Effector memory CD4-positive, alpha-beta T cell (primary cell): Measurements from ENCODE around the gene USP36.
A peak's percentile ranks its signal among the peaks of the same experiment; 100 is the strongest.
"Not testable (repeated sequence)": the region's sequence is repeated elsewhere in the genome, so short reads cannot be mapped to it uniquely, and the experiment has no call there.

Source experiments
- DNase-seq, 3 donors: peaks; one replicate each; pipeline ENCODE4 v3.0.0-alpha.2; 2020
- H3K27ac ChIP-seq: 2 replicates; pipeline ENCODE4 v1.7.0; 2013; ENCODE audit warnings: mild to moderate bottlenecking, low read length, moderate library complexity; ENCODE audit not compliant: insufficient read depth, poor library complexity, severe bottlenecking
- H3K27me3 ChIP-seq: replicated peaks from 2 replicates; pipeline ENCODE4 v1.7.0; 2013; ENCODE audit warnings: mild to moderate bottlenecking, low read length; ENCODE audit not compliant: insufficient read depth, control insufficient read depth, poor library complexity, severe bottlenecking
- H3K36me3 ChIP-seq: 2 replicates; pipeline ENCODE4 v1.7.0; 2013; ENCODE audit warnings: mild to moderate bottlenecking, low read length, moderate library complexity; ENCODE audit not compliant: control insufficient read depth, insufficient read depth
- H3K4me1 ChIP-seq: 2 replicates; pipeline ENCODE4 v1.7.0; 2013; ENCODE audit warnings: low read length, mild to moderate bottlenecking; ENCODE audit not compliant: control insufficient read depth, insufficient read depth, poor library complexity, severe bottlenecking
- H3K4me3 ChIP-seq: 2 replicates; pipeline ENCODE4 v1.7.0; 2013; ENCODE audit warnings: low read length, low read depth, mild to moderate bottlenecking; ENCODE audit not compliant: insufficient read depth, poor library complexity, severe bottlenecking
- H3K9me3 ChIP-seq: 2 replicates; pipeline ENCODE4 v1.7.0; 2013; ENCODE audit warnings: mild to moderate bottlenecking, low read length, moderate library complexity; ENCODE audit not compliant: control insufficient read depth

Gene USP36

GRCh38 chr17:78883089-78883532 is 42.5 kb upstream of the USP36 start:
- peaks cover 6% of the 10 kb centered on the region for H3K27me3 ChIP-seq
- peaks cover 10% of the 10 kb centered on the region for H3K4me1 ChIP-seq
- DNase-seq = no peak
- H3K36me3 ChIP-seq = no peaks in the 10 kb centered on the region
- no peak overlapping the region for H3K4me3 ChIP-seq
- H3K9me3 ChIP-seq = no peaks in the 10 kb centered on the region
- H3K27ac ChIP-seq = no peak overlapping the region

- H3K4me3 ChIP-seq = no peak overlapping the region
- peaks cover 10% of the 10 kb centered on the region for H3K4me1 ChIP-seq
- H3K27ac ChIP-seq = no peak overlapping the region
These were observed 42.0 kb upstream of the USP36 start for GRCh38 chr17:78882540-78883088.

GRCh38 chr17:78879635-78880186 is 39.1 kb upstream of the USP36 start:
- DNase-seq = no peak
- Histone ChIP-seq H3K27ac (no peak overlapping the region), H3K9me3 (no peaks in the 10 kb centered on the region), H3K4me1 (peaks cover 10% of the 10 kb centered on the region), H3K36me3 (no peaks in the 10 kb centered on the region), H3K27me3 (peaks cover 6% of the 10 kb centered on the region), H3K4me3 (peak overlapping the region; percentile 7)

More at GRCh38 chr17:78882540-78883088, 42.0 kb upstream of the USP36 start:
- H3K27me3 ChIP-seq = peaks cover 6% of the 10 kb centered on the region
- H3K36me3 ChIP-seq = no peaks in the 10 kb centered on the region
- no peak for DNase-seq
- H3K9me3 ChIP-seq = no peaks in the 10 kb centered on the region

GRCh38 chr17:78878871-78879527 is 38.4 kb upstream of the USP36 start:
- Histone ChIP-seq H3K27me3 (peaks cover 6% of the 10 kb centered on the region), H3K27ac (no peak overlapping the region), H3K4me1 (peaks cover 10% of the 10 kb centered on the region), H3K4me3 (no peak overlapping the region), H3K9me3 (no peaks in the 10 kb centered on the region), H3K36me3 (no peaks in the 10 kb centered on the region)
- DNase-seq = no peak

GRCh38 chr17:78878261-78878660 is 37.6 kb upstream of the USP36 start:
- Histone ChIP-seq H3K4me1 (peaks cover 7% of the 10 kb centered on the region), H3K9me3 (no peaks in the 10 kb centered on the region), H3K27me3 (peaks cover 6% of the 10 kb centered on the region), H3K4me3 (no peak overlapping the region), H3K36me3 (no peaks in the 10 kb centered on the region), H3K27ac (no peak overlapping the region)
- no peak for DNase-seq

GRCh38 chr17:78876954-78877517 is 36.4 kb upstream of the USP36 start:
- H3K27ac ChIP-seq, H3K4me1 ChIP-seq, H3K36me3 ChIP-seq, H3K9me3 ChIP-seq, H3K4me3 ChIP-seq, H3K27me3 ChIP-seq, DNase-seq: not testable (repeated sequence)

- no peak overlapping the region for H3K4me3 ChIP-seq
- DNase-seq = no peak
- no peak overlapping the region for H3K27ac ChIP-seq
- no peaks in the 10 kb centered on the region for H3K9me3 ChIP-seq
- H3K4me1 ChIP-seq = peaks cover 5% of the 10 kb centered on the region
- no peaks in the 10 kb centered on the region for H3K27me3 ChIP-seq
- H3K36me3 ChIP-seq = no peaks in the 10 kb centered on the region
These were observed 35.5 kb upstream of the USP36 start for GRCh38 chr17:78876094-78876597.

GRCh38 chr17:78875363-78876093 is 34.9 kb upstream of the USP36 start:
- no peaks in the 10 kb centered on the region for H3K9me3 ChIP-seq
- no peaks in the 10 kb centered on the region for H3K27me3 ChIP-seq
- no peak overlapping the region for H3K4me3 ChIP-seq
- H3K4me1 ChIP-seq = peaks cover 5% of the 10 kb centered on the region
- no peak overlapping the region for H3K27ac ChIP-seq
- DNase-seq = no peak
- H3K36me3 ChIP-seq = no peaks in the 10 kb centered on the region

GRCh38 chr17:78873519-78874340 is 33.1 kb upstream of the USP36 start:
- no peak for DNase-seq
- Histone ChIP-seq H3K4me3 (no peak overlapping the region), H3K4me1 (no peaks in the 10 kb centered on the region), H3K36me3 (no peaks in the 10 kb centered on the region), H3K27me3 (no peaks in the 10 kb centered on the region), H3K9me3 (no peaks in the 10 kb centered on the region), H3K27ac (no peak overlapping the region)
